ENCODE results near the gene MEOX1.
"Not testable (repeated sequence)": the region's sequence is repeated elsewhere in the genome, so short reads cannot be mapped to it uniquely, and the experiment has no call there.

MEOX1 gene

DNA sequence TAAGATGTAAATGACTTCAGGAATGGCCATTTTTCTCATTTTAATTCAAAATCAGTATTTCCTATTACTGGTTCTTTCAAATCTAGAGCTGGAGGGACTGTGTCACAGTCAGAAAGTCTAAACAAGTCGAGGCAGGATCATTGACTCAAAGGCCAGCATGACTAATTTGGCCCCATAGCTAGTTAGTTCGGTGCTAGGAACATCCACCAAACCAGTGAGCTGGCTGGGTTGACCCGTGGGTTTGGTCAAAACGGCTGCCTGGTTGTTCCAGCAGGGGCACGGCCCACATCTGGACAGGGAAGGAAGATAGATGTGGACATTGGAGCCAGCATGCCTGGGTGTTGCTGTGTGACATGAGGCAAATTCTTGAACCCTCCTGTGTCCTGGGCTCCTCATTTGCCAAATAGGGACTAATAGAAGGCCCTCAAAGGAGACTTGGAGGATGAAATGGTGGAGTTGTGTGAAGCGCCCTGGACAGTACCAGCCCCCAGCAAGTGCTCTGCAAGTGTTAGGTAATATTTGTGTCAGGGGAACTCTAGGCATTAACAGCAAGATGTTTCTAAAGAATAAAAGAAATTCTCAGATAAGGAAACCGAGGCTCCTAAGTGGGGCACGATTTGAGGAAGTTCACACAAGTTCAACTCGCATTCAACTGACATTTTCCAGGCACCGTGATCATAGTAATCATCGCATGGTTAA, 46.2 kb downstream of the MEOX1 start:
- no peak for FAIRE-seq

DNA sequence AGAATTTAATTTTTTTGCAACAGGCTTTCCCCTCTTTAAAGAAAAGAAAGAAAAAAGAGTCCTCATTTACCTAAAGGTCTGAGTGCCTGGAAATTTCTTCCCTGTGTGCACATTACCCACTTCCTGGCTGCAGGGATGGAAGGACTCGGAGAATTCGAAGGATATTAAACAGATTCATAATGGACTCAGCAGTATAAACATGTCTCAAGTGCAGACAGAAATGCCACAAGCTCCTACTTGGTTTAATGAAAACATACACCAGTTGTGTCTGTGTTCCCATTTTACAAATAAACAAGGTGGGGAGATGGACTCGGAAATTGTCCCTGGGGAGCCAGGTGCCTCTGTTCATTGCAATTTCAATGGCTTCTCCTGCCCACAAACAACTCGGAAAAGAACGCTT, 47.2 kb downstream of the MEOX1 start:
- no peak for FAIRE-seq

DNA sequence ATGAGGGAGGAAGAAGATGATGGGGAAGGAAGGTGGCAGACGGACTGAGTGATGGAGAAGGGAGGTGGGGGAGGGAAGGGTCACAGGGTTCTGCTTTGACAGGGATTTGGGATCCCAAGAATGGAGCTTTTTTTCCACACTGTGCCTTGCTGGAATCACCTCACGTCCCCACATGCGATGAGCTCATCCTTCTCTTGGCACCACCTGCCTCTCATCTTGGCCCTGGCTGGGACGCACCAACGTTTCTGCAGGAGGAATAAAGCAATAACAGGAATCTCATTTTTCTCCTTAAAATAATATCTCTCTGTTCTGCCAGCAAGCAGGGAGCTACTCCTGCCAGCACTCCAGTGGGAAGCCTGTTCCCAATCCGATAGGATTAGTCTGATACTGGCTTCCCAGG, 47.8 kb downstream of the MEOX1 start:
- no peak for FAIRE-seq

DNA sequence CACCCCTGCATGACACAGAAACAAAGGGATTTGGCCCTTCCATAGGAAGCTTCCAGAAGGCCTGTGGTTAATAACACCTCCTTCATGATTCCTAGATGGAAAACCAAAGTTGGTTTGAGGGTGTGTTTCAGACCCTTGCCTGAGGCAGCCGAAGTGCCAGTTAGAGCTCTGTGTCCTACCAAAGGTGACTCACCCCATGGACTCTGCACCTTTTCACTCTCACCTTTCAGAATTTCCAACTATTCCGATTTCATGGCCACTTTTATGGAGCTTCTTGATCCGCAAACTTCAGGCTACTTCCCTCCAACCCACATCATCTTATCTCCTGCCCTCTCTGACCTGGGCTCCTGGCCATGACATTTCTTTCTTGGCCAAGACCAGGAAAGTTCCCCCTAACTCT, 49.2 kb downstream of the MEOX1 start:
- no peak for FAIRE-seq

DNA sequence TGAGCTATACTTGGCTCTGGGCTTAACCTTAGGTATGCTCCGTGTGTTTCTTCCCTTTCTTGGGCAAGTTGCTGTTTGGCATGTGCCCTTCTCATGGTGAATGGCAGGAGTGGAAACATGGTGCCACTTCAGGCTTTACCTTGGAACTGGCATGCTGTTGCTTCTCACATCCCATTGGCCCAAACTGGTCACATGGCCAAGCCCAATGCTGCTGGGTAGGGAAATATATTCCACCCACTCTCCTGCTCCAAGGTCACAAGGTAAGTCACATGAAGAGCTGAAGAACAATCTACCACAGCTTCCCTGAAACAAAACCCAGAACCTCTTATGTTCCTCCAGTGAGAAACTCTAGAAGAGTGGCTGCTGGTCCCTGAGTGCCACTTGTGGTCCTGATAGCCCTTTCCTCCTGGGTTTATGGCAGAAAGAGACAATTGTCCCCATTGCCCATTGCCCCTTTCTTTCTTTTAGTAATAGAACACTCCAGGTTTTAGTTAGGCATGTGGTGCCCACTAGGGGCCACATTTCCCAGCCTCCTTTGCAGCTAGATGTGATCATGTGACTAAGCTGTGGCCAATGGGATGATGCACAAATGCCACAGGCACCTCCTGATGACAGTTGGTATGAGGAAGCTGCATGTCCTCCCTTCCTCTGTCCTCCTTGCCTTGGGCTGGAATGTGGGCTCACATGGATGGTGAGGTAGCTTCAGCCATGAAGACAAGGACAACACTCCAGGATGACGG, 50.3 kb downstream of the MEOX1 start:
- no peak for FAIRE-seq

DNA sequence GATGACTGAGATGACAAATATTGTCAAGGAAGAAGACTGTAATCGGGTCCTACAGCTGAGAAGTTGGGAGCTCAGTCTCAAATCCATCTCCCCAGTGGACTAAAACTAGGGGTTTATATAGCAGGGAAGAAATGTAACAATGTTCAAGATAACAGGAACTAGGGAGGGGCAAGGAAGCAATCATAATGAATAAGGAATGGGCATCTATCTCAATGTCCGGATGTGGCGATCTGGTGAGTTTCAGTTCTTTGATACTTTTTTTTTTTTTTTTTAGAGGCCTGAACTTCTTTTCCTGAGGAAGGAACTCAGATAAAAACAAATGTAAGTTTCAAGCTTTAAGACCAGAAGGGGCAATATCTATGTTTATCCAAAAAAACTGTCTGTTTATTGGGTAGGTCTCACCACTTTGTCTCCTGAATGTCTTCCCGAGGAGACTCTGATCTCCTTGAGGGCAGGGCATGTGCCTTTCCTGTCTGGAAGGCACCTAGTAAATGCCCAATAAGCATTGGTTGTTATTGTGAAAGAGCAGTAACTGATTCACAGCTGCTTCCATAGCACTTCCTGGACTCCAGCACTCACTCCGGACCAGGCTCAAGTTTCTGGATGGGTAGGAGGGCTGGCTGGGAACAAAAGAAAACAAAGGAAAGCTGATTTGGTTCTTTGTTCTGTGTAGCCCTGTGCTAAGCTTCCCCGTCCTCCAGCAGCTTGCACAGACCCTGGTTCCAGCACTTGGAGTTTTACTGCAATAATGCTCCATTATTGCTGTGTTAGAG, 51.9 kb downstream of the MEOX1 start:
- no peak for FAIRE-seq

DNA sequence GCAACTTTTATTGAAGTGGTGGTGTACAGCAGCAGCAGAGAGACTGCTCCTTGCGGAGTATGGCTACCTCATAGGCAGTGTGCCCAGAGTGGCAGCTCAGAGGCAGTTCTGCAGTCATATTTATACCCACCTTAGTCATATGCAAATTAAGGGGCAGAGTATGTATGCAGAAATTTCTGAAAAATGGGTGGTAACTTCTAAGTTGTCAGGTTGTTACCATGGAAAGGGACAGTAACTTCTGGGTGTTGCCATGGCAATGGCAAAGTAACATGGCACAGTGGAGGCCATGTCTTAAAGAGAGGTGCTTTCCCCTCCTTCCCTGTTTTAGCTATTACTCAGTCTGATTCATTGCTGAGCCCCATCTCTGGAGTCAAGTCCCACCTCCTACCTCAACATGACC, 53.4 kb downstream of the MEOX1 start:
- no peak for FAIRE-seq

DNA sequence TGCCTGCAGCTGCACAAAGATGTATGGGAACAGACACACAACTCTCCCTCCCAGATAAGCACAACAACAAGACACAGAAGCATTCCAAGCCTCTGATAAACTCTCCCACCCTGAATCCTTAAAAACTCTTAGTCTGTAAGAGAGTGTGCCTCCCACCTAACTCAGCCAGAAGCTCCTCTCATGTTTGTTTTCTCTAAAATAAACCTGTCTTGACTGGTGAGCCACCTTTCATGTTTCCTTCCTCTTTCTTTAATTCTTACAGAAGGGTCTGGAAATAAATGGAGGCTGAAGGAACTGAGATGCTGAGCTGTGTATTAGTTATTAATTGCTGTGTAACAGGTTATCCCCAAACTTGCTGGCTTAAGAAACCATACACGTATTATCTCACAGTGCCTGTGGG, 57.2 kb downstream of the MEOX1 start:
- FAIRE-seq: no peak

DNA sequence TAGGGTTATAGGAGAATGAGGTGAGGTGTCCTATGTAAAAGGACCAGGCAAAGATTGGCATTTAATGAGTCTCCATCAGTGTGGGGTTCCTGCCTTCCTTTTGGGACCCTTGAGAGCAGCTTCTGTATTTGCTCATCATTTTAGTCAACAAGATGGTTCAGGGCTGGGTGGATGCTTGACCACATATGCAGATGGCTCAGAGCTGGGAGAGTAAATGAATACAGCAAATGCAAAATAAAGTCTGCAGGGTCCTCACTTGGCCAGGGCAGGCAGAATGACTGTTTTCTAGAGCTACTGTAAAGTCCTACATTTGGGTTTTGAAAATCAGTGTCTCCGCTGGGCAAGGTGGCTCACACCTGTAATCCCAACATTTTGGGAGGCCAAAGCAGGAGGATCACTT, 58.4 kb downstream of the MEOX1 start:
- no peak for FAIRE-seq

DNA sequence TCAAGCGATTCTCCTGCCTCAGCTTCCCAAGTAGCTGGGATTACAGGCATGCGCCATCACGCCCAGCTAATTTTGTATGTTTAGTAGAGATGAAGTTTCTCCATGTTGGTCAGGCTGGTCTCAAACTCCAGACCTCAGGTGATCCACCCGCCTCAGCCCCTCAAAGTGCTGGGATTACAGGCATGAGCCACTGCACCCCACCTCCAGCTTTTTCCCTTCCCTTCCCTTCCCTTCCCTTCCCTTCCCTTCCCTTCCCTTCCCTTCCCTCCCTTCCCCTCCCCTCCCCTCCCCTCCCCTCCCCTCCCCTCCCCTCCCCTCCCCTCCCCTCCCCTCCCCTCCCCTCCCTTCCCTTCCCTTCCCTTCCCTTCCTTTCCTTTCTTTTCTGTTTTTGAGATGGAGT, 59.2 kb downstream of the MEOX1 start:
- not testable (repeated sequence) for FAIRE-seq

DNA sequence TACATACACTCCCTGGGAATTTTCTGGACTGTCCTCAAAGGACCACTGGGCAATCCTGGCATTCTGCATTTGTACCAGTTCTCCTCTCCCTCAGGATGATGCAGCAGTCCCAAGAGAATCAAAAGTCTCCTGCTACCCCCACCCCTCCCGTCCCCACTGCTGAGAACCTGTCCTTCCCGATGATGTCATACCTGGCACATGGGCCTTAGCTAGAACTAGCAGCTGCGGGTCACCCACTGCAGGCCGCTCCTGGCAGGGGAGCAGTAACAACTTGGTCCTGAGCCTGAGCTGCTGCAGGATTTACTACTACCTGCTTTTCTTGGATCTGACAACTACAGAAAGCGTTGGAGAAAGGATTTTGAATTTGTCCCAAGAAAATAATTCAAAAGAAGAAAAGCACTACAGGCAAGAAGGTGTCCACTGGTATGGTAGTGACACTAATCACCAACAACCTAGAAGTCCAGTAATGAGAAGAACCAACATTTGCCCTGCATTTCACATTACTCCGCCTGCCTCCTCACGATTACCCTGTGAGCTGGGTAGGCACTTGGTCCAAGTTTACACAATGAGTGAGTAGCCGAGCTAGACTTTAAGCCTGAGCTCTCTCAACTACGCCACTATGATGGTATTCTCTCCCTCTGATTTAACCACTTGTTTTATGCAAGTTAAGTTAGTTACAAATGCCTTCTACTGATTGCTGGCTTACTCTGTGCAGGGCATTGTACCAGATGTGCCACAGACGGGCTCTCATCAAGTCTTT, 60.3 kb downstream of the MEOX1 start:
- no peak for FAIRE-seq

DNA sequence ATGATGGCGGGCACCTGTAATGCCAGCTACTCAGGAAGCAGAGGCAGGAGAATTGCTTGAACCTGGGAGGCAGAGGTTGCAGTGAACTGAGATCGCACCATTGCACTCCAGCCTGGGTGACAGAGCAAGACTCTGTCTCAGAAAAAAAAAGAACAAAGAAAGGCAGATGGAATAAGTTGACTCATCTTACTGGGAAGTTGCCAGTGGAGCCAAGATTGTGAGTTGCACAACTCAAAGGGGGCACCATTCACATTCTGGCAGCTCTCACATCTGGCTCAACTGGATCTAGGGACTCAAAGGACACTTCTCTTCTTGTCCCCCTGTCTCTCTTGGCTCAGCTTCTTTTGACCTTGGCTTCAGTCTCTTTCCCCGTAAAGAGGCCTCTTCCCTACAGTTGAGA, 61.9 kb downstream of the MEOX1 start:
- no peak for FAIRE-seq

DNA sequence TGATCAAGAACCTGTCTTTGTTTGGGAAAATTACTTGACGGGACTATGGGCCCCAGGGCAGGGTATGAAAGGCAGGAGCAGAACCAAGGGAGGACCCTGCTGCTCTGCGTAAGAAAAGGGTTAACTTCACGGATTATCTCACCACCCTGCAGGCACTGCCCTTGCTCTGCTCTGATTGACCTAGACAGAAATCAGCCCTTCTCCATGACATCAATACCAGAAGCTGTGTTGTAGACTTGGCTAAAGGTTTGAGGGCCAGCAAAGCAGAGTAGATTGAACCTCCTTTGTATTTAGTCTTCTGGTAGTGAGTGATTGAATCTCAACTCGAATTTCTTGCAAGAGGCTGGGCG, 62.7 kb downstream of the MEOX1 start:
- FAIRE-seq: no peak

DNA sequence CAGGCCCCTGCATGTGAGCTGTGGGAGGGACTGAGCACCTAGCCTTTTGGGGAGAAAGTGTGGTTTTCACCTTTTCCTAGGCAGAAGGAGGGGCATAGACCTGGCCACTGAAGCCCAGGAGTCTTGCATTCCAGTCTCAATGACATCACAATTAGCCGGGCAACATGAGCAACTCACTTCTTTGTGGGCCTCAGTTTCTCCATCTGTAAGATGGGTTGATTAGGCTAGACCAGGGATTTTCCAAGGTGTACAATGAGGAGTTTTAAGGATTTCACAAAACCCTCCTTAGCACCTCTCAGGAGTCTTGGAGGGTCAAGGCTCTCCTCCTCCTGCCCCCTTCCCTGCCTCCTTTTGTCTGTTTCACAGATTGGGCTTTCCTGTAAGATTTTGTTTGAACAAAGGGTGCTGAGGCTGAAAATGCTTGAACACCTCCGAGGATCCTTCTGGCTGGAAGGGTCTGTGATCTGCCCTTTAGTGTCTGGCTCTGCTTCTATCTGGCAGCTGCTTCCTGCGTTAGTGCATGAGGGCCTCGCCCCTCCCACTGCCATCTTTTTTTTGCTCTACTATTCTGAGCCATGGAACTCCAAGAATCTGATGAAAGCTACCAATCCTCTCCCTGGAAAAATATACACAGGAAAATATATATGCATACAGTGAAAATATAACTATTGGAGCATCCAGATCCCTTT, 63.2 kb downstream of the MEOX1 start:
- FAIRE-seq: no peak

DNA sequence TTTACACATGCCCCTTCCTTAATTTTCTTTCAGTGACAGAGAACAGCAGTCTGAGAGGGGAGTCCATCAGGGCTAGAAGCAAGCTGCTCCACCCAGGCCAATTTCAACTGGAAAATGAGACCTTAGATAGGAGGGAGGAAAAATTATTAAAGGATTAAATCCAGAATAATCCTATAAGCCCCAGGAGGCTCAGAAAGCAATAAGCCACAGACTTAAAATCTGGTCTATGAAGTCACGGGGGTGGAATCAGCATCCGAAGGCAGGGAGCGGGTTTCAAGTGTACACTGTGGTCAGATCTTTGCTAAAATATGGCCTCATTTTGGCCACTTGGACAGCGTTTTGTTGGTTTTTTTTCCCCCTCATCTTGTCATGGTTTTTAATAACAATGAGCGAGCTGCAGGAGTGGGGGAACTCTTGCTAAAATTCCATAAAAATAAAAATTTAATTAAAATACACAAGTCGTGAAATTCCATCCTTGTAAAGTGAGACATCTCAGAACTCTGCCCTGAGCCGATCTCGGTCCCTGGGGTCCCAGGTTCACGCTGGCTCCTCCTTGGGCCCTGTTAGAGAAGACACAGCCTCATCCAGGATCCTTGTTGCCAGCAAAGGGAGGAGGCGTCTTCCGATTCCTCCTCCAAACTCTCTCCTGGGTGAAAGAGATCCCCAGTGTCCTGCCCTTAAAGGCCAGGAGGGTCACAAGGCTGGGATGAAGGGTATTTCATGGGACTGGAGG, 63.9 kb downstream of the MEOX1 start:
- FAIRE-seq: no peak

DNA sequence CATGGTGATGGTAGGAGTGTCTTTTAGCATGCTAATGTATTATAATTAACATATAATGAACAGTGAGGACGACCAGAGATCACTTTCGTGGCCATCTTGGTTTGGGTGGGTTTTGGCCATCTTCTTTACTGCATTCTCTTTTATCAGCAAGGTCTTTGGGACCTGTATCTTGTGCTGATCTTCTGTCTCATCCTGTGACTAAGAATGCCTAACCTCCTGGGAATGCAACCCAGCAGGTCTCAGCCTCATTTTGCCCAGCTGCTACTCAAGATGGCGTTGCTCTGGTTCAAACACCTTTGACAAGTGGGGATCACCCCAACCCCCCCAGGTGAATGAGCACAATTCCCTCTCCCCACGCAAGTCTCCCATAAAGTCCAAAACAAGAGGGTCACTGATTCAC, 66.3 kb downstream of the MEOX1 start:
- FAIRE-seq: no peak

DNA sequence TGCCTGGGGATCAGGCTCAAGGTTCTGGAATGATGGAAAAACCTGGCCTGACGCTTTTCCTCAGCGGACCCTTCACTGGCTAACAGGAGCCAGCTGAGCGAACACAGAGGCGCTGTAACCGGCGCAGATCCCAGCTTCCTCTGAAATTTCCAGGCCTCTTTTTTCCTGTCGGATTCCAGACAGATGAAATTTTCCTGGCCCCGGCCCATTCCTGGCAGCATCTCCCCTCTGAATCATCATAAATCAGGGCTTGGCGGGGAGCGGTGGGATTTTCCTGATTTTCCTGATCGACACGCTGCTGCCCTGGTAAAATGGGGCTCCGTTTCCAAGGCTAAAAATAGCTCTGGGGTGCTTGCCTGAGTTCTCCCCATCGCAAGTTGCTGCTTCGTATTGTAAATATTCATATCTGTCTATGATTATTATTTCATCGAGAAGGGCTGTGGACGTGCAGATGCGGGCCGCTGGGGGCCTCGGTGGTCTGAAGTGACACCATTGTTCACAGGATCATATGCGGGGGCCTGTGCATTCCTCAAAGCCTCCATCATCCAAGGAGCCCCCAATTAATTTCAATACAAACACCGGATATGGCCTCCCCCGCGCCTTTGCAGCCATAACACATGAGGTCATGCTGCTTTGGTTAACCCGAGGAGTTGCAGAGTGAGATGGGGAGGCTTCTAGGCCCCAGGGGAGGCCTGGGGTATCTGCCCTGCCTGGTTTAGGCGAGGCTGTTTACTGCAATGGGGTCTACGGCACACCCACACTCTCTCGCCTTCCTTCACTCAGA, 69.8 kb downstream of the MEOX1 start:
- no peak for FAIRE-seq

DNA sequence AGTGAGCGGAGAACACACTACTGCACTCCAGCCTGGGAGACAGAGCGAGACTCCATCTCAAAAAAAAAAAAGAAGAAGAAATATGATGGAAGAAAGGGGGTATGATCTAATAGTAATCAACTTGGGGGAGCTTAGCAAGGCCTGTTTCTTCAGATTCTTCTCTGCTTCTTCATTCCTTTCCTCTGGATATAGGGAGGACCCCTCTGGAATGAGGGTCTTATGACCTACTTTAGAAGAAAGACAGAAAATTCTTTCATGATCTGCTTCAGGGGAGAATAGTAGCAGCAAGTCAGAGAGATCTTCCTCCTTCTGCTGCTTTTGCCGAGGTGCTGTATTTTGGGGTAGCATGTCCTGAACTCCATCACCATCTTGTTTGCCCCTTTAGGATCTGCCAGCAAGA, 70.7 kb downstream of the MEOX1 start:
- no peak for FAIRE-seq

Data from endometrium (tissue), 2 donors.